MCF 10A (cell line): ENCODE results near the gene OR8H2. TPM values are rescaled to one million over a fixed set of nuclear protein-coding genes. Genes with fewer than 3 reads are reported as not detected.
"Not testable (repeated sequence)": the region's sequence is repeated elsewhere in the genome, so short reads cannot be mapped to it uniquely, and the experiment has no call there.

ENCODE experiments used
- BruUV-seq: library from RNA; stranded (reverse); fragments of 400-500 nt; replicated peaks from 2 replicates; lab custom pipeline; 2021; lab: Mats Ljungman, UMichigan
- CTCF ChIA-PET: fragments of 300-600 bp; sonication (Branson Sonifier 250); formaldehyde crosslinking; extraction: SDS; loops from one replicate; lab custom pipeline; 2021; ENCODE audit warnings: antibody characterized with exemption, inconsistent platforms; lab: Yijun Ruan, JAX
- POLR2A ChIA-PET: fragments of 300-600, 350-650 bp; sonication (Branson Sonifier 250); formaldehyde crosslinking; extraction: SDS; loops from one replicate; lab custom pipeline; 2020; ENCODE audit warnings: antibody characterized with exemption, inconsistent platforms; lab: Yijun Ruan, JAX
- DNase-seq: peaks from one replicate; pipeline ENCODE4 v3.0.0-alpha.2; 2018; ENCODE audit not compliant: unreplicated experiment
- H3K27ac Mint-ChIP-seq: one replicate; pipeline ENCODE4 v1.8.0; 2022; ENCODE audit warnings: mild to moderate bottlenecking, low read depth, mixed read lengths; ENCODE audit not compliant: unreplicated experiment
- H3K27me3 Mint-ChIP-seq: one replicate; pipeline ENCODE4 v1.8.0; 2022; ENCODE audit warnings: mixed read lengths; ENCODE audit not compliant: insufficient read depth, unreplicated experiment
- H3K36me3 Mint-ChIP-seq: one replicate; pipeline ENCODE4 v1.8.0; 2022; ENCODE audit warnings: mild to moderate bottlenecking, moderate library complexity, mixed read lengths; ENCODE audit not compliant: insufficient read depth, unreplicated experiment
- H3K4me1 Mint-ChIP-seq: one replicate; pipeline ENCODE4 v1.8.0; 2022; ENCODE audit warnings: mixed read lengths; ENCODE audit not compliant: insufficient read depth, unreplicated experiment
- H3K4me3 Mint-ChIP-seq: one replicate; pipeline ENCODE4 v1.8.0; 2022; ENCODE audit warnings: mild to moderate bottlenecking, moderate library complexity, mixed read lengths; ENCODE audit not compliant: unreplicated experiment
- H3K9me3 Mint-ChIP-seq: one replicate; pipeline ENCODE4 v1.8.0; 2022; ENCODE audit warnings: mixed read lengths; ENCODE audit not compliant: unreplicated experiment
- intact Hi-C: fragments of 100-400 bp; cut with micrococcal nuclease; formaldehyde crosslinking; loops from 2 replicates; pipeline ENCODE4 v1.14.1; 2022
- total RNA-seq: library from RNA; stranded (reverse); gene quantifications from 2 replicates; pipeline ENCODE4 v1.2.3, GENCODE V29; 2022
- TF ChIP-seq, protein P1 (sequence below): fragments of 200-600 bp; IDR thresholded peaks from one replicate; pipeline ENCODE4 v1.8.0; 2022; ENCODE audit warnings: antibody characterized with exemption, mild to moderate bottlenecking; ENCODE audit not compliant: unreplicated experiment

The OR8H2 gene
- total RNA-seq, 1 experiment from 2014 or later, result not detected

DNA sequence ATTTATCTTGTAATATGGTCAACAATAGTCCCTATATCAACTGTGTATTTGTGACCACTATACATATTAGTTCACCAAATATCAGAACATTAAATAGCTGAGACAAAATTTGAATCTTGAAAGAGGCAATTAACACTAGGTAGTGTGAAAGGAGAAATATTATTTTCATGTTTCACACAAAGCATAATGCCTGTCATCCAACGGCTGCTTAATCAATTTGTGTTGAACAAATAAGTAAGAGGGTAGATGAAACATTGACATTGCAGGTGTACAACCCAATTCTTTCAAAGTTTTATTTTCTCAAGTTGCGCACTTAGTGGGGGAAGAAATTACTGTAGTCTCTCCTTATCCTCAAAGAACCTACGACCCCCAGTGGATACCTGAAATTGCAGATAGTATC lies 13.8 kb upstream of the OR8H2 start:
- Mint-ChIP-seq H3K4me1 (no peaks in the 10 kb centered on the region), H3K4me3 (no peak overlapping the region), H3K27ac (no peak overlapping the region), H3K36me3 (no peaks in the 10 kb centered on the region), H3K27me3 (no peaks in the 10 kb centered on the region), H3K9me3 (no peaks in the 10 kb centered on the region)
- TF ChIP-seq, protein P1, sequence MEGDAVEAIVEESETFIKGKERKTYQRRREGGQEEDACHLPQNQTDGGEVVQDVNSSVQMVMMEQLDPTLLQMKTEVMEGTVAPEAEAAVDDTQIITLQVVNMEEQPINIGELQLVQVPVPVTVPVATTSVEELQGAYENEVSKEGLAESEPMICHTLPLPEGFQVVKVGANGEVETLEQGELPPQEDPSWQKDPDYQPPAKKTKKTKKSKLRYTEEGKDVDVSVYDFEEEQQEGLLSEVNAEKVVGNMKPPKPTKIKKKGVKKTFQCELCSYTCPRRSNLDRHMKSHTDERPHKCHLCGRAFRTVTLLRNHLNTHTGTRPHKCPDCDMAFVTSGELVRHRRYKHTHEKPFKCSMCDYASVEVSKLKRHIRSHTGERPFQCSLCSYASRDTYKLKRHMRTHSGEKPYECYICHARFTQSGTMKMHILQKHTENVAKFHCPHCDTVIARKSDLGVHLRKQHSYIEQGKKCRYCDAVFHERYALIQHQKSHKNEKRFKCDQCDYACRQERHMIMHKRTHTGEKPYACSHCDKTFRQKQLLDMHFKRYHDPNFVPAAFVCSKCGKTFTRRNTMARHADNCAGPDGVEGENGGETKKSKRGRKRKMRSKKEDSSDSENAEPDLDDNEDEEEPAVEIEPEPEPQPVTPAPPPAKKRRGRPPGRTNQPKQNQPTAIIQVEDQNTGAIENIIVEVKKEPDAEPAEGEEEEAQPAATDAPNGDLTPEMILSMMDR, result peak; percentile 26
- CTCF ChIA-PET, result interaction anchor here (0.5 to 1.1 kb wide), 10 partner anchors 65 to 1160 kb away, joined by 3 to 5 read pairs (median 3); no protein-coding TSS in a partner anchor
- POLR2A ChIA-PET, result no interaction called here
- DNase-seq, result no peak
- BruUV-seq, result no TSS peak
- intact Hi-C loops, result loop anchor here (1.0 kb wide), 1 partner anchor 147 kb away; no protein-coding TSS in a partner anchor

DNA sequence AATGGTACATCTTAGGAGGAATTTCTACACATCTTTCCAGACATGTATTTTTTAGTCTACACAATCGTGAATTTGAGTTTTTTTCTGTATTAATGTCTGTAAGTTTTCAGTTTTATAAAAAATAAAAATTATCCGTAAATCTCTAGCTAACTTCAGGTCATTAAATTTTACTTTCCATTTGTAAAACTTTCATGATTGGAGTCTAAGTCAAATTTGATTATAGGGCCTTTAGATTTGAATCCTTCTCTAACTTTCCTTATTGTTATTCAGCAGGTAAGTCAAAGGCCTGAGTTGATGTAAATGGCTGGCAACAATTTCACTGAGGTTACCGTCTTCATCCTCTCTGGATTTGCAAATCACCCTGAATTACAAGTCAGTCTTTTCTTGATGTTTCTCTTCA lies 10.5 kb upstream of the OR8H2 start, which contains the start of gene OR8I2:
Gene OR8I2 (plus strand): TSS at position 301 of the 400 bp plus-strand sequence. CDS start 0 bp downstream, at position 301.
- H3K4me3 Mint-ChIP-seq, result no peak within 1 kb of the TSS
- BruUV-seq, result no TSS peak
- intact Hi-C loops, result no loop called here
- no peak within 1 kb of the TSS for H3K27ac Mint-ChIP-seq
- H3K27me3 Mint-ChIP-seq, result no peaks in the 10 kb centered on the region
- H3K9me3 Mint-ChIP-seq, result peaks cover 6% of the 10 kb centered on the region
- ChIA-PET POLR2A (no interaction called here), CTCF (interaction anchor here (1.1 kb wide), 1 partner anchor 9 kb away, joined by 3 read pairs; no protein-coding TSS in a partner anchor)
- DNase-seq, result no peak
- no peaks in the 10 kb centered on the region for H3K4me1 Mint-ChIP-seq
- H3K36me3 Mint-ChIP-seq, result no peaks in the 10 kb centered on the region
- TF ChIP-seq, protein P1, result no peak

DNA sequence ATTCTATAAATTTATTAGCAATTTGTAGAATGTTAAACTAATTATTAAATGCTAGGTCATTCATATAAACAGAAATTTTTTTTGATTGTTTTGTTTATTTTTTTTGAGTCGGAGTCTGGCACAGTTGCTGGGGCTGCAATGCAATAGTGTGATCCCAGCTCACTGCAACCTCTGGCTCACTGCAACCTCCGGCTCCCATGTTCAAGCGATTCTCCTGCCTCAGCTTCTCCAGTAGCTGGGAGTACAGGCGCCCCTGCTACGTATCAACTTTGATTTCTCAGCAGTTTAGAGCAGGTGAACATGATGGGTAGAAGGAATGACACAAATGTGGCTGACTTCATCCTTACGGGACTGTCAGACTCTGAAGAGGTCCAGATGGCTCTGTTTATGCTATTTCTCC lies 18.6 kb downstream of the OR8H2 start, which contains the start of gene OR8H3:
Gene OR8H3 (plus strand): TSS at position 301 of the 400 bp plus-strand sequence. CDS start 0 bp downstream, at position 301.
- DNase-seq, result no peak
- H3K9me3 Mint-ChIP-seq, result peaks cover 8% of the 10 kb centered on the region
- no peak within 1 kb of the TSS for H3K4me3 Mint-ChIP-seq
- ChIA-PET POLR2A (interaction anchor here (0.6 kb wide), 1 partner anchor 46 kb away, joined by 4 read pairs; no protein-coding TSS in a partner anchor), CTCF (no interaction called here)
- intact Hi-C loops, result no loop called here
- no peak within 1 kb of the TSS for H3K27ac Mint-ChIP-seq
- TF ChIP-seq, protein P1, result no peak
- BruUV-seq, result no TSS peak
- no peaks in the 10 kb centered on the region for H3K36me3 Mint-ChIP-seq
- H3K4me1 Mint-ChIP-seq, result no peaks in the 10 kb centered on the region
- no peaks in the 10 kb centered on the region for H3K27me3 Mint-ChIP-seq

DNA sequence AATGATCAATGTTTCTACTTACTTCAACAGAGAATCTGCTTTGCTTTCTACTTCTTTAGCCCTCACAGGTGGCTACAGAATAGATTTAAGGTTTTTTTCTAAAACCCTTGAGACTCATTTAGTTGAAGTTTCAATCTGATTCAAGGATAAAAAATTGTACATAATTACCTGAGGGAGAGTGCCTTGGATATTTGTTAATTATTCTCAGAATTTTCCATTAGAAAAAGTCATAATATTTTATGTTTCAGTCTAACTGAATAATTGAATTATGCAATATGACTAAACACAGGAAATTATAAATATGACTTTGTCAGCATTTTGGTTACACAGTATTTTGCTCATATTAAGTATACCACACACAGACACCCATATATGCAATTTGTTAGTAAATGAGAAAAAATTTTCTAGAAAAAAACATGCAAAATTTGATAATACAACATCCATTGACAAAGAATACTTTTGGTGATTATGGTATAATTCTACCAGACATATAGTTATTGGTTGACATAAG lies 36.7 kb downstream of the OR8H2 start, which contains the start of gene OR8J3:
Gene OR8J3 (minus strand): TSS at position 51 of the 511 bp plus-strand sequence. CDS start 2,483 bp downstream, outside the sequence.
- TF ChIP-seq, protein P1, result no peak
- Mint-ChIP-seq H3K4me3 (no peak within 1 kb of the TSS), H3K36me3 (no peaks in the 10 kb centered on the region), H3K4me1 (no peaks in the 10 kb centered on the region), H3K27ac (no peak within 1 kb of the TSS), H3K27me3 (no peaks in the 10 kb centered on the region), H3K9me3 (peaks cover 9% of the 10 kb centered on the region)
- BruUV-seq, result no TSS peak
- CTCF ChIA-PET, result no interaction called here
- intact Hi-C loops, result no loop called here
- POLR2A ChIA-PET, result no interaction called here
- no peak for DNase-seq

DNA sequence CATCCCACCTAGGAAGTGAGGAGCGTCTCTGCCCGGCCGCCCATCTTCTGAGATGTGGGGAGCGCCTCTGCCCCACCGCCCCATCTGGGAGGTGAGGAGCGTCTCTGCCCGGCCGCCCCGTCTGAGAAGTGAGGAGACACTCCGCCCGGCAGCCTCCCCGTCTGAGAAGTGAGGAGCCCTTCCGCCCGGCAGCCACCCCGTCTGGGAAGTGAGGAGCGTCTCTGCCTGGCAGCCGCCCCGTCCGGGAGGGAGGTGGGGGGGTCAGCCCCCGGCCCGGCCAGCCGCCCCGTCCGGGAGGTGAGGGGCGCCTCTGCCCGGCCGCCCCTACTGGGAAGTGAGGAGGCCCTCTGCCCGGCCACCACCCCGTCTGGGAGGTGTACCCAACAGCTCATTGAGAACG lies 40.2 kb downstream of the OR8H2 start:
- H3K36me3 Mint-ChIP-seq, BruUV-seq, H3K27me3 Mint-ChIP-seq, CTCF ChIA-PET, intact Hi-C loops, H3K27ac Mint-ChIP-seq, H3K4me1 Mint-ChIP-seq, POLR2A ChIA-PET, H3K4me3 Mint-ChIP-seq, DNase-seq: not testable (repeated sequence)
- H3K9me3 Mint-ChIP-seq, result peaks cover 16% of the 10 kb centered on the region
